ENCODE data around the gene TBCK. TPM values are rescaled to one million over a fixed set of nuclear protein-coding genes. Genes with fewer than 3 reads are reported as not detected.

The TBCK gene
- total RNA-seq, 1 donor from 2014 or later, result 60.4 TPM

Other genes starting within 250 kb of the TBCK start
- gene AIMP1, start 341 bp upstream of the TBCK start, total RNA-seq, result 42.9 TPM
- not detected for gene GIMD1, start 52.6 kb upstream of the TBCK start, total RNA-seq